Gastrocnemius medialis (tissue), 4 donors: ENCODE measurements around the gene DARS1.

Source experiments
- CTCF ChIP-seq, 5 experiments: fragments of 450-650 bp in 3 of 5; fragments of 200-600 bp in 2 of 5; sonication (generic) in 2 of 5; IDR thresholded peaks in 4 of 5; conservative IDR thresholded peaks in 1 of 5; 1 replicate in 4 of 5; 2 replicates in 1 of 5; pipeline ENCODE4 v1.5.1; 2016 to 2019; ENCODE audit warnings: antibody characterized with exemption in 5 of 5, mild to moderate bottlenecking in 3 of 5, moderate library complexity in 3 of 5
- POLR2A ChIP-seq, 2 donors: fragments of 450-650 bp; IDR thresholded peaks; one replicate each; pipeline ENCODE4 v1.6.1; 2017; ENCODE audit warnings: antibody characterized with exemption in 2 of 2, mild to moderate bottlenecking in 2 of 2, moderate library complexity in 2 of 2

GRCh38 chr2:135931776-135932443 is 53.5 kb downstream of the DARS1 start:
- TF ChIP-seq CTCF (IDR thresholded peaks at IDR 0.05 in 4 of 5, conservative IDR thresholded peaks at IDR 0.05 in 1 of 5) (no peak), POLR2A (IDR thresholded peaks at IDR 0.05) (no peak)
